Measurements from ENCODE around the gene OLFML3. TPM values are rescaled to one million over a fixed set of nuclear protein-coding genes. Genes with fewer than 3 reads are reported as not detected.

OLFML3 gene
- total and polyA plus RNA-seq, 2 of the 13 experiments (the other 11 are each of a cell fraction or from before 2014, with no cell fraction given) = 2.0 to 5.1 TPM

DNA sequence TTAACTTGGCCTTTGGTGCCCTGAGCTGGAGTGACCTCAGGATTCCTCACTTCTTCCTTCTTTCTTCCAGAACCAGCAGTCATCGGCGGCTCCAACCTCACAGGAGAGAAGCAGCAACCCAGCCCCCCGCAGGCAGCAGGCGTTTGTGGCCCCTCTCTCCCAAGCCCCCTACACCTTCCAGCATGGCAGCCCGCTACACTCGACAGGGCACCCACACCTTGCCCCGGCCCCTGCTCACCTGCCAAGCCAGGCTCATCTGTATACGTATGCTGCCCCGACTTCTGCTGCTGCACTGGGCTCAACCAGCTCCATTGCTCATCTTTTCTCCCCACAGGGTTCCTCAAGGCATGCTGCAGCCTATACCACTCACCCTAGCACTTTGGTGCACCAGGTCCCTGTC, 6.3 kb upstream of the OLFML3 start (continued):
- TF ChIP-seq ZGPAT (CRISPR knock-in tag; IDR thresholded peaks at IDR 0.05) (no peak), MTF1 (CRISPR knock-in tag; IDR thresholded peaks at IDR 0.05) (no peak), POLR2AphosphoS2 (IDR thresholded peaks at IDR 0.05; ENCODE audit: low read depth, low read length) (no peak), HOXA7 (CRISPR knock-in tag; IDR thresholded peaks at IDR 0.05) (no peak)

GRCh38 chr1:113975211-113975895, 3.9 kb upstream of the OLFML3 start:
- peaks cover 22% of the 10 kb centered on the region for H3K4me1 ChIP-seq (ENCODE audit: insufficient read depth, low read length)
- ChIA-PET POLR2A (no interaction called here), CTCF (ENCODE audit: low intra/inter-chr PET ratio, low total read pairs) (no interaction called here)
- H3K9ac ChIP-seq (ENCODE audit: insufficient read depth, low read depth, low read length) = no peak overlapping the region
- no peak overlapping the region for H3K27ac ChIP-seq (ENCODE audit: extremely low read length, insufficient read depth, low read length)
- no TSS peak for BruUV-seq (replicated peaks)
- no peak overlapping the region for H3K4me2 ChIP-seq (ENCODE audit: low read depth, low read length)
- no peak for TF ChIP-seq CENPBD1 (CRISPR knock-in tag; IDR thresholded peaks at IDR 0.05; ENCODE audit: borderline replicate concordance, low read depth)
- WGBS (ENCODE audit: low lambda C conversion rate) = 96% methylated on average over 4 of the region's 4 CpGs
- intact Hi-C loops (cut with micrococcal nuclease; ENCODE audit: unreplicated experiment) (no loop called here), in situ Hi-C loops (cut with HindIII; ENCODE audit: extremely low pct_ligation_motif_present, low pct_unique_long_range_greater_than_20kb) (loop anchor here (5.0 kb wide), 1 partner anchor 307 kb away; no protein-coding TSS in a partner anchor)
- H3K4me3 ChIP-seq (replicated peaks in 1 of 3; ENCODE audit: insufficient read depth in 1 of 3, low read depth in 2 of 3, low read length in 3 of 3) = no peak overlapping the region
- FAIRE-seq (no peak), ATAC-seq (no peak), DNase-seq (ENCODE audit: low spot score) (no peak)
- H3K36me3 ChIP-seq (replicated peaks in 1 of 2; ENCODE audit: control insufficient read depth in 1 of 2, insufficient read depth in 2 of 2, low read length in 2 of 2) = peaks cover 18 to 41% of the 10 kb centered on the region in 2 experiments
- H3K79me2 ChIP-seq (ENCODE audit: insufficient read depth, low read length) = no peaks in the 10 kb centered on the region
- H2AFZ ChIP-seq (ENCODE audit: low read length) = no peak overlapping the region
- no peaks in the 10 kb centered on the region for H3K9me3 ChIP-seq (ENCODE audit: low read length)
- H3K27me3 ChIP-seq (ENCODE audit: control insufficient read depth in 1 of 2, insufficient read depth in 2 of 2, low read length in 2 of 2) = no peaks in the 10 kb centered on the region; a peak in 1 of 5 replicates
- no peaks in the 10 kb centered on the region for H4K20me1 ChIP-seq (ENCODE audit: insufficient read depth, low read length)

Data from HepG2 (cell line).